Measurements from ENCODE around the gene SPRR2G.

DNA sequence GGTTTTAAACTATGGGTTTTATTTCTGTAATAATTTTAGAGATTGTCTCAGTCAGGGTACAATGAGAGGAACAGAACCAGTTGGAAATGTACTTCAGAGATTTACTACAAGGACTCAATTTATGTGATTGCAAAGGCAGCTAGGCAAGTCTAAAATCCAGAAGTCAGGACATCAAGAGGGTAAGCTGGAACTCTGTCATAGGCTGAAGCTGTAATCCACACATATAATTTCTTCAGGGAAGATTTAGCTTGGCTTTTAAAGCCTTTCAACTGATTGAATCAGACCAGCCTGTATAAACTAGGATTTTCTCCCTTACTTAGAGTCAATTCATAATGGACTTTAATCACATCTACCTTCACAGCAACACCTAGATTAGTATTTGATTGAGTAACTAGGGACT lies 28.2 kb upstream of the SPRR2G start:
- TF ChIP-seq, protein P1, sequence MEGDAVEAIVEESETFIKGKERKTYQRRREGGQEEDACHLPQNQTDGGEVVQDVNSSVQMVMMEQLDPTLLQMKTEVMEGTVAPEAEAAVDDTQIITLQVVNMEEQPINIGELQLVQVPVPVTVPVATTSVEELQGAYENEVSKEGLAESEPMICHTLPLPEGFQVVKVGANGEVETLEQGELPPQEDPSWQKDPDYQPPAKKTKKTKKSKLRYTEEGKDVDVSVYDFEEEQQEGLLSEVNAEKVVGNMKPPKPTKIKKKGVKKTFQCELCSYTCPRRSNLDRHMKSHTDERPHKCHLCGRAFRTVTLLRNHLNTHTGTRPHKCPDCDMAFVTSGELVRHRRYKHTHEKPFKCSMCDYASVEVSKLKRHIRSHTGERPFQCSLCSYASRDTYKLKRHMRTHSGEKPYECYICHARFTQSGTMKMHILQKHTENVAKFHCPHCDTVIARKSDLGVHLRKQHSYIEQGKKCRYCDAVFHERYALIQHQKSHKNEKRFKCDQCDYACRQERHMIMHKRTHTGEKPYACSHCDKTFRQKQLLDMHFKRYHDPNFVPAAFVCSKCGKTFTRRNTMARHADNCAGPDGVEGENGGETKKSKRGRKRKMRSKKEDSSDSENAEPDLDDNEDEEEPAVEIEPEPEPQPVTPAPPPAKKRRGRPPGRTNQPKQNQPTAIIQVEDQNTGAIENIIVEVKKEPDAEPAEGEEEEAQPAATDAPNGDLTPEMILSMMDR (IDR thresholded peaks at IDR 0.05) = no peak
- TF ChIP-seq EP300 (IDR thresholded peaks at IDR 0.05; ENCODE audit: low read depth) = no peak
- no peak for TF ChIP-seq POLR2AphosphoS5 (IDR thresholded peaks at IDR 0.05)
- no peak for TF ChIP-seq POLR2A (IDR thresholded peaks at IDR 0.05)
